Mesendoderm (in vitro differentiated cells): ENCODE data around the gene GOLPH3.
"Not testable (repeated sequence)": the region's sequence is repeated elsewhere in the genome, so short reads cannot be mapped to it uniquely, and the experiment has no call there.

Experiments
- DNase-seq: peaks from one replicate; pipeline ENCODE4 v3.0.0; 2013
- H2AK5ac ChIP-seq: 2 replicates; pipeline ENCODE4 v1.6.1; 2013; ENCODE audit warnings: low read length, inconsistent platforms
- H2BK120ac ChIP-seq: 2 replicates; pipeline ENCODE4 v1.6.1; 2013; ENCODE audit warnings: low read depth, mild to moderate bottlenecking, low read length, moderate library complexity, mixed read lengths
- H2BK15ac ChIP-seq: replicated peaks from 2 replicates; pipeline ENCODE4 v1.6.1; 2013; ENCODE audit warnings: low read depth, mild to moderate bottlenecking, moderate library complexity
- H2BK5ac ChIP-seq: 2 replicates; pipeline ENCODE4 v1.6.1; 2013; ENCODE audit warnings: low read length, inconsistent platforms
- H3K18ac ChIP-seq: 2 replicates; pipeline ENCODE4 v1.6.1; 2013; ENCODE audit warnings: mild to moderate bottlenecking, low read length, mixed read lengths
- H3K23ac ChIP-seq: one replicate; pipeline ENCODE4 v1.6.1; 2013; ENCODE audit warnings: low read length
- H3K27ac ChIP-seq: 2 replicates; pipeline ENCODE4 v1.5.1; 2013; ENCODE audit warnings: low read depth, mild to moderate bottlenecking, inconsistent platforms, low read length, moderate library complexity
- H3K27me3 ChIP-seq: 2 replicates; pipeline ENCODE4 v1.6.1; 2013; ENCODE audit warnings: low read length, control low read depth, mild to moderate bottlenecking, inconsistent platforms; ENCODE audit not compliant: insufficient read depth, poor library complexity
- H3K36me3 ChIP-seq: 2 replicates; pipeline ENCODE4 v1.6.1; 2013; ENCODE audit warnings: low read length, inconsistent platforms; ENCODE audit not compliant: control insufficient read depth, insufficient read depth
- H3K4ac ChIP-seq: one replicate; pipeline ENCODE4 v1.6.1; 2013; ENCODE audit warnings: low read depth, mild to moderate bottlenecking, low read length, moderate library complexity
- H3K4me1 ChIP-seq: 2 replicates; pipeline ENCODE4 v1.6.1; 2013; ENCODE audit warnings: low read depth, low read length, inconsistent platforms; ENCODE audit not compliant: control insufficient read depth
- H3K4me2 ChIP-seq: 2 replicates; pipeline ENCODE4 v1.6.1; 2013; ENCODE audit warnings: low read length
- H3K4me3 ChIP-seq: 2 replicates; pipeline ENCODE4 v1.5.1; 2013; ENCODE audit warnings: mild to moderate bottlenecking, low read length
- H3K56ac ChIP-seq: one replicate; pipeline ENCODE4 v1.6.1; 2013; ENCODE audit warnings: low read length
- H3K79me1 ChIP-seq: 2 replicates; pipeline ENCODE4 v1.6.1; 2013; ENCODE audit warnings: low read length, inconsistent platforms
- H3K79me2 ChIP-seq: 2 replicates; pipeline ENCODE4 v1.6.1; 2013; ENCODE audit warnings: mild to moderate bottlenecking, low read length; ENCODE audit not compliant: control insufficient read depth, insufficient read depth
- H3K9ac ChIP-seq: 2 replicates; pipeline ENCODE4 v1.6.1; 2013; ENCODE audit warnings: low read length, inconsistent platforms
- H4K5ac ChIP-seq: one replicate; pipeline ENCODE4 v1.6.1; 2013; ENCODE audit warnings: low read length
- H4K8ac ChIP-seq: one replicate; pipeline ENCODE4 v1.6.1; 2013; ENCODE audit warnings: low read depth, mild to moderate bottlenecking, control low read depth, low read length, moderate library complexity
- WGBS: extraction: QIAGEN DNeasy Blood & Tissue Kit; methylation state at CpG from one replicate; pipeline ENCODE4 v1.1.7; 2013; ENCODE audit warnings: low lambda C conversion rate, missing lambda C conversion rate; ENCODE audit not compliant: insufficient coverage; ENCODE audit errors: extremely low coverage; 5-methylcytosine and 5-hydroxymethylcytosine counted together

GOLPH3 gene

DNA sequence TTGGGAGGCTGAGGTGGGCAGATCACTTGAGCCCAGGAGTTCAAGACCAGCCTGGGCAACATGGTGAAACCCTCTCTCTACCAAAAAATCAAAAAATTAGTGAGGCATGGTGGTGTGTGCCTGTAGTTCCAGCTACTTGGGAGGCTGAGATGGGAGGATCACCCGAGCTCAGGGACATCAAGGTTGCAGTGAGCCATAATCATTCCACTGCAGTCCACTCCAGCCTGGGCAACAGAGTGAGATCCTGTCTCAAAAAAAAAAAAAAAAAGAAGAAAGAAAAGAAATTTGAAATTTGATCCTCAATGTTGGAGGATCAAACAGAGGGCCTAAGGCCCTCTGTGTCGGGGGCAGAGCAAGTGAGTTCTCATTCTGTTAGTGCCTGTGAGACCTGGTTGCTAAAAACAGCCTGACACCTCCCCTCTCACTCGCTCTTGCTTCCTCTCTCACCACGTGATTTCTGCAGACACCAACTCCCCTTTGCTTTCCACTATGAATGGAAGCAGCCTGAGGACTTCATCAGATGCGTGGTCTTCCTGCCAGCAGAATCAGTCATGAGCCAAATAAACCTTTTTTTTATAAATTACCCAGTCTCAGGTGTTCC lies 8.4 kb upstream of the GOLPH3 start:
- H3K23ac ChIP-seq = no peak overlapping the region
- no peak overlapping the region for H2BK5ac ChIP-seq
- H2BK15ac ChIP-seq = no peak overlapping the region
- no peaks in the 10 kb centered on the region for H3K4me1 ChIP-seq
- H2BK120ac ChIP-seq = no peak overlapping the region
- H3K4me2 ChIP-seq = no peak overlapping the region
- no peak overlapping the region for H3K18ac ChIP-seq
- DNase-seq = no peak
- H3K79me2 ChIP-seq = no peaks in the 10 kb centered on the region
- H3K4me3 ChIP-seq = no peak overlapping the region
- H3K56ac ChIP-seq = no peak overlapping the region
- no peaks in the 10 kb centered on the region for H3K79me1 ChIP-seq
- no peaks in the 10 kb centered on the region for H3K27me3 ChIP-seq
- H4K8ac ChIP-seq = no peak overlapping the region
- H3K9ac ChIP-seq = no peak overlapping the region
- no CpG with 5 or more reads among the region's 5 CpGs for WGBS
- no peak overlapping the region for H2AK5ac ChIP-seq
- H3K36me3 ChIP-seq = no peaks in the 10 kb centered on the region
- no peak overlapping the region for H3K4ac ChIP-seq
- no peak overlapping the region for H4K5ac ChIP-seq
- H3K27ac ChIP-seq = no peak overlapping the region

DNA sequence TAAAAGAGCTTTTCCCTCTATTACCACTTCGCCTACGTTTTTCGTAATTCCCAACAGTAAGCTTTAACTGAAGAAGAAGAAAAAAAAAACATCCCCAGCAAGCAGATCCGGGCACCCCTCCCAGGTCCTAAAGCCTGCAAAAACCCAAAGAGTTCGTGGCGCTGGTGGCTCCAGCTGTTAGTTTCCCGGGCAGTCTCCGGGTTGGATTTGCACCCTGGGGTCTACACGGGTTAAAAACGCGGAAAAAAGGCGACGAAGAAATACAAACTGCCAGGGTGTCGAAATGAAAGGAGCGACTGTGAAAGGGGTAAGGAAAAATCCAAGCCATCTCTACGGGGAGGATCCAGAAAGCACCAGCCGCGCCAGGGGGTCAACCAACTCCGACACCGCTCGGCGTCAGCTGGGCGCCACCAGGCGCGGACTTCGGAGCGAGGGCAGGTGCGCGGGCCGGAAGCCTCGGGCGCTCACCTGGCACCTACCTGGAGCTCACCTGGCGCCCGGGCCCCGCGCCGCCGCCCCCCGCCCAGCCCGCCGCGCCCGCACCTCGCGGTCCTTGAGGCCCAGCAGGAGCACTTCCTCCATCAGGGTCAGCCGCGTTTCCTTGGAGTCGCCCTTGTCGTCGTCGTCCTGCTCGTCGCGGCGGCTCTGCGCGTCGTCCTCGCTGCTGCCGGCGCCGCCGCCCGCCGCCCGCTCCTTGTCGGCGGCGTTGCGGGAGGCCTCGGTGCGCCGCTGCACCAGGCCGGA lies 680 bp downstream of the GOLPH3 start:
- WGBS = no CpG with 5 or more reads among the region's 74 CpGs

DNA sequence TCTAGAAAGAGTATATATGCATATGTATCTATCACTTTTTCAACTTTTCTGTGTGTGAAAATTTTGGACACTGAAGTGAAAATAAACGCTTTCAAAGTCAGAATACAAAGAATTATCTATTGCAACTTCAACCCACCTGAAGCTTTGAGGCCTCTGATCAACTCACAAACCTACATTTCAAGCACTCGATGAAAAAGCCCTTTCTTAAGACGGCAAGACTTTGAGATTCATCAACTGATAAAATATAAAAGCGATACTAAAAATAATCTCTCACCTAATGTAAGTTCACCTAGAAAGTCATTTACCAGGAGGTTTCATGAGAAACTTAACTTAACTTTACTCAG lies 1.2 kb downstream of the GOLPH3 start:
- Histone ChIP-seq H2BK15ac (no peak overlapping the region), H3K56ac (peak overlapping the region; percentile 99), H3K18ac (peak overlapping the region; percentile 88), H2AK5ac (no peak overlapping the region), H2BK5ac (no peak overlapping the region), H4K5ac (no peak overlapping the region), H3K4me3 (peak overlapping the region; percentile 89), H3K9ac (peak overlapping the region; percentile 98), H2BK120ac (no peak overlapping the region), H3K27me3 (no peaks in the 10 kb centered on the region), H3K23ac (no peak overlapping the region), H3K79me1 (peaks cover 2% of the 10 kb centered on the region), H3K79me2 (peaks cover 52% of the 10 kb centered on the region), H3K36me3 (peaks cover 2% of the 10 kb centered on the region), H3K27ac (peak overlapping the region; percentile 100), H4K8ac (no peak overlapping the region), H3K4ac (no peak overlapping the region), H3K4me2 (peak overlapping the region; percentile 48), H3K4me1 (no peaks in the 10 kb centered on the region)
- WGBS = no CpG with 5 or more reads among the region's 4 CpGs
- peak; percentile 35 for DNase-seq

More for the DNA sequence above, 680 bp downstream of the GOLPH3 start:
- Histone ChIP-seq H3K23ac (peak overlapping the region; percentile 98), H2BK5ac (peak overlapping the region; percentile 89), H3K79me2 (peaks cover 48% of the 10 kb centered on the region), H2BK15ac (no peak overlapping the region), H4K8ac (peak overlapping the region; percentile 98), H3K27ac (peak overlapping the region; percentile 100), H2AK5ac (no peak overlapping the region), H3K4me2 (peak overlapping the region; percentile 25), H3K36me3 (peaks cover under 1% of the 10 kb centered on the region), H3K4me3 (peak overlapping the region; percentile 89), H3K4me1 (no peaks in the 10 kb centered on the region), H4K5ac (no peak overlapping the region), H2BK120ac (peak overlapping the region; percentile 39), H3K4ac (peak overlapping the region; percentile 94), H3K9ac (peak overlapping the region; percentile 98), H3K56ac (peak overlapping the region; percentile 99), H3K79me1 (peaks cover 1% of the 10 kb centered on the region), H3K18ac (peak overlapping the region; percentile 88), H3K27me3 (no peaks in the 10 kb centered on the region)
- peak; percentile 72 for DNase-seq

DNA sequence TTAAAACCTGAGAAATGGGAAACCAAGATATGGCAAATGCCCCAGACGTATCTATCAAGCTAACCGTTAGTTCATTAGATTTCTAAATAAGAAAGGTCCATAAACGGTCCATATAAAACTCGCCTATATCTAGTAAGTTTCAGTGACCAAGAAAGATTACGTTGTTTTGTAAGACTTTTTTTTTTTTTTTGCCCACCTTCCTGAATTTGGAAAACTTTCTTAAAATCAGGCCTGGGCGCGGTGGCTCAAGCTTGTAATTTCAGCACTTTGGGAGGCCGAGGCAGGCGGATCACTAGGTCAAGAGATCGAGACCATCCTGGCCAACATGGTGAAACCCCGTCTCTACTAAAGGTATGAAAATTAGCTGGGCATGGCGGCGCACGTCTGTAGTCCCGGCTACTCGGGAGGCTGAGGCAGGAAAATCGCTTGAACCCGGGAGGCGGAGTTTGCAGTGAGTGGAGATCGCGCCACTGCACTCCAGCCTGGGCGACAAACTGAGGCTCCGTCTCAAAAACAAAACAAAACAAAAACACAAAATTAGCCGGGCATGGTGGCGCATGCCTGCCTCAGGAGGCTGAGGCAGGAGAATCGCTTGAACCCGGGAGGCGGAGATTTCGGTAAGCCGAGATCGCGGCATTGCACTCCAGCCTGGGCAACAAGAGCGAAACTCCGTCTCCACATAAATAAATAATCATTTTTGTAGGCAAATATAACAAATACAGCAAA lies 1.8 kb downstream of the GOLPH3 start:
- H3K79me1 ChIP-seq, H4K8ac ChIP-seq, H2BK120ac ChIP-seq, H2BK15ac ChIP-seq, H3K4me1 ChIP-seq, H3K27ac ChIP-seq, H3K36me3 ChIP-seq, H3K18ac ChIP-seq, H3K27me3 ChIP-seq, H4K5ac ChIP-seq, H2AK5ac ChIP-seq, H2BK5ac ChIP-seq, H3K23ac ChIP-seq: not testable (repeated sequence)
- Histone ChIP-seq H3K4ac (peak overlapping the region; percentile 84), H3K9ac (peak overlapping the region; percentile 98), H3K4me3 (peak overlapping the region; percentile 89), H3K79me2 (peaks cover 57% of the 10 kb centered on the region), H3K56ac (peak overlapping the region; percentile 79), H3K4me2 (peak overlapping the region; percentile 81)
- DNase-seq = peak; percentile 45
- WGBS = no CpG with 5 or more reads among the region's 34 CpGs

DNA sequence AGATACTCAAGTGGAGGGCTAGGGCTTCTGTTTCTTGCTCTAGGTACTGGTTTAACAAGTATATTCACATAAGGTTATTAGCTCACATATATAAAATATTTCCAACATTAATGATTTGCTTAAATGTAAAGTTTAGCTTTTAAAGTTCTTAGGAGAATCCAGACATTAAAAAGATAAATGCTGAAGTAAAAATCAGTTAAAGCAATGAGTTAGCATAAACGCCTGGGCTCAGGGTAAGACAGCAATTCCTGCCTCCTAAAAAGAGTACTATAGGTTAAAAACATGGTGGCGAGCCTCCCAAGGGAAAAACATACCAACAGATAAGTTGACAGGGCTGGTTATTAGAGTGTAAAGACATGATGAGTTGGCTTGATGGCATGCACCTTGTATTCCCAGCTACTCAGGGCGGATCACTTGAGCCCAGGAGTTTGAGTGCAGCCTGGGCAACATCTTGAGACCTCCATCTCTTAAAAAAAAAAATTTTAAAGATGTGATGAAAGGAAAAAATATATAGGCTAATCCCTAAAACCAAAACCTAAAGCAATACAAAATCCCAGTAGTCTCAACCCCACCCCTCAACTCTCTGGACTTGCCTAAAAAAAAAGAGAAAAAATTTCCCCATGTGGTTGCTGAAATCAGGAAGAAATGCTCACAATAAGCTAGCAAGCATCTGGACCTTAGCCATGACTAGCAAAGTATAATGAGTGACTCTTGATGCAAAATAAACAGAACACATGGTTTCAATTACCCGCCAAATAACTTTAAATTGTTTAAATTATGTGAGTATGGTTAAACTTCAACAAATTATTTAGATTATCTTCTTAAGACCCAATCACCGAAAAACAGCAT lies 3.6 kb downstream of the GOLPH3 start:
- Histone ChIP-seq H4K5ac (no peak overlapping the region), H3K27ac (no peak overlapping the region), H3K9ac (no peak overlapping the region), H2BK15ac (no peak overlapping the region), H3K4ac (no peak overlapping the region), H2BK5ac (no peak overlapping the region), H4K8ac (no peak overlapping the region), H3K4me3 (no peak overlapping the region), H2AK5ac (no peak overlapping the region), H3K4me2 (no peak overlapping the region), H3K36me3 (peaks cover 2% of the 10 kb centered on the region), H3K18ac (no peak overlapping the region), H3K79me2 (peaks cover 70% of the 10 kb centered on the region), H3K27me3 (no peaks in the 10 kb centered on the region), H2BK120ac (no peak overlapping the region), H3K23ac (no peak overlapping the region), H3K79me1 (peaks cover 2% of the 10 kb centered on the region), H3K4me1 (no peaks in the 10 kb centered on the region), H3K56ac (no peak overlapping the region)
- DNase-seq = peak; percentile 43
- no CpG with 5 or more reads among the region's 5 CpGs for WGBS
